Neural progenitor cell (in vitro differentiated cells): ENCODE data around the gene RFX8.

Source experiments
- EZH2 ChIP-seq: fragments of 200-600 bp; sonication (generic); IDR thresholded peaks from 2 replicates; pipeline ENCODE4 v1.6.1; 2017; ENCODE audit warnings: antibody characterized with exemption, mild to moderate bottlenecking, moderate library complexity
- EZH2phosphoT487 ChIP-seq: fragments of 200-600 bp; sonication (generic); IDR thresholded peaks from 2 replicates; pipeline ENCODE4 v1.6.1; 2017; ENCODE audit warnings: antibody characterized with exemption
- TF ChIP-seq, protein P1 (sequence below): fragments of 200-600 bp; sonication (generic); IDR thresholded peaks from 2 replicates; pipeline ENCODE4 v1.5.1; 2017; ENCODE audit warnings: antibody characterized with exemption, mild to moderate bottlenecking

DNA sequence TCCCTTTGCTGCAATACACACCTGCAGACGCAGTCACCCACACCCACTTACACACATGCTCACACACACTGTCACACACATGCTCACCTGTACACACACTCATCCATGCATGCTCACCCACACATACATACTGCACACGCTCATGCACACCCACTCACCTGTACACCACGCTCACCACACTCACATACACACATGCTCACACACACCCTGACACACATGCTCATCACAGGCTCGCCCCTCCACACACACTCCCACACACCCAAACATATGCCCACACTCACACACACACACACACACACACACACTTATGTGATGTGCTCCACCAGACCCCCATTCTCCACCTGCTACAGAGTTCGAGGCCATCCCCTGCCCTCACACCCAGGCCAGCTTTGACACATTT lies 64.8 kb downstream of the RFX8 start:
- TF ChIP-seq, protein P1, sequence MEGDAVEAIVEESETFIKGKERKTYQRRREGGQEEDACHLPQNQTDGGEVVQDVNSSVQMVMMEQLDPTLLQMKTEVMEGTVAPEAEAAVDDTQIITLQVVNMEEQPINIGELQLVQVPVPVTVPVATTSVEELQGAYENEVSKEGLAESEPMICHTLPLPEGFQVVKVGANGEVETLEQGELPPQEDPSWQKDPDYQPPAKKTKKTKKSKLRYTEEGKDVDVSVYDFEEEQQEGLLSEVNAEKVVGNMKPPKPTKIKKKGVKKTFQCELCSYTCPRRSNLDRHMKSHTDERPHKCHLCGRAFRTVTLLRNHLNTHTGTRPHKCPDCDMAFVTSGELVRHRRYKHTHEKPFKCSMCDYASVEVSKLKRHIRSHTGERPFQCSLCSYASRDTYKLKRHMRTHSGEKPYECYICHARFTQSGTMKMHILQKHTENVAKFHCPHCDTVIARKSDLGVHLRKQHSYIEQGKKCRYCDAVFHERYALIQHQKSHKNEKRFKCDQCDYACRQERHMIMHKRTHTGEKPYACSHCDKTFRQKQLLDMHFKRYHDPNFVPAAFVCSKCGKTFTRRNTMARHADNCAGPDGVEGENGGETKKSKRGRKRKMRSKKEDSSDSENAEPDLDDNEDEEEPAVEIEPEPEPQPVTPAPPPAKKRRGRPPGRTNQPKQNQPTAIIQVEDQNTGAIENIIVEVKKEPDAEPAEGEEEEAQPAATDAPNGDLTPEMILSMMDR = no peak
- no peak for TF ChIP-seq EZH2
- TF ChIP-seq EZH2phosphoT487 = no peak
